ENCODE measurements around the gene FRAS1.
"Not testable (repeated sequence)": the region's sequence is repeated elsewhere in the genome, so short reads cannot be mapped to it uniquely, and the experiment has no call there.

FRAS1 gene

GRCh38 chr4:78174891-78175290 lies 117.8 kb downstream of the FRAS1 start:
- no peak for DNase-seq

- no peak for DNase-seq
These were observed 122.1 kb downstream of the FRAS1 start for GRCh38 chr4:78179196-78179595.

- DNase-seq, result not testable (repeated sequence)
These were observed 124.6 kb downstream of the FRAS1 start for GRCh38 chr4:78181681-78182234.

GRCh38 chr4:78184584-78184983 lies 127.5 kb downstream of the FRAS1 start:
- no peak for DNase-seq

- DNase-seq, result no peak
These were observed 128.0 kb downstream of the FRAS1 start for GRCh38 chr4:78185117-78185516.

- DNase-seq, result no peak
These were observed 129.7 kb downstream of the FRAS1 start for GRCh38 chr4:78186597-78187543.

- DNase-seq, result no peak
These were observed 132.9 kb downstream of the FRAS1 start for GRCh38 chr4:78190068-78190467.

GRCh38 chr4:78190595-78190994 lies 133.5 kb downstream of the FRAS1 start:
- DNase-seq, result no peak

GRCh38 chr4:78197947-78198346 lies 140.8 kb downstream of the FRAS1 start:
- no peak for DNase-seq

GRCh38 chr4:78199984-78200383 lies 142.9 kb downstream of the FRAS1 start:
- DNase-seq, result no peak

- DNase-seq, result no peak
These were observed 143.8 kb downstream of the FRAS1 start for GRCh38 chr4:78200949-78201348.

GRCh38 chr4:78204176-78204575 lies 147.1 kb downstream of the FRAS1 start:
- DNase-seq, result no peak

GRCh38 chr4:78205591-78205990 lies 148.5 kb downstream of the FRAS1 start:
- DNase-seq, result no peak

- DNase-seq, result no peak
These were observed 150.4 kb downstream of the FRAS1 start for GRCh38 chr4:78207541-78207940.

GRCh38 chr4:78207951-78208350 lies 150.8 kb downstream of the FRAS1 start:
- DNase-seq, result no peak

GRCh38 chr4:78208896-78209295 lies 151.8 kb downstream of the FRAS1 start:
- not testable (repeated sequence) for DNase-seq

GRCh38 chr4:78210694-78211410 lies 153.7 kb downstream of the FRAS1 start:
- DNase-seq, result no peak

- peak in 1 of 2 experiments; percentile 39 for DNase-seq
These were observed 156.1 kb downstream of the FRAS1 start for GRCh38 chr4:78213218-78213617.

- DNase-seq, result no peak
These were observed 157.0 kb downstream of the FRAS1 start for GRCh38 chr4:78214078-78214477.

- DNase-seq, result no peak
These were observed 160.4 kb downstream of the FRAS1 start for GRCh38 chr4:78217557-78217956.

GRCh38 chr4:78218260-78218659 lies 161.1 kb downstream of the FRAS1 start:
- DNase-seq, result no peak

- DNase-seq, result no peak
These were observed 162.7 kb downstream of the FRAS1 start for GRCh38 chr4:78219825-78220224.

- DNase-seq, result no peak
These were observed 163.2 kb downstream of the FRAS1 start for GRCh38 chr4:78220283-78220682.

All from NCI-H446 (cell line).